ENCODE data around the gene PTH. TPM values are rescaled to one million over a fixed set of nuclear protein-coding genes. Genes with fewer than 3 reads are reported as not detected.

PTH gene
- not detected in 2 replicates for total RNA-seq
- long read RNA-seq = 0 reads

DNA sequence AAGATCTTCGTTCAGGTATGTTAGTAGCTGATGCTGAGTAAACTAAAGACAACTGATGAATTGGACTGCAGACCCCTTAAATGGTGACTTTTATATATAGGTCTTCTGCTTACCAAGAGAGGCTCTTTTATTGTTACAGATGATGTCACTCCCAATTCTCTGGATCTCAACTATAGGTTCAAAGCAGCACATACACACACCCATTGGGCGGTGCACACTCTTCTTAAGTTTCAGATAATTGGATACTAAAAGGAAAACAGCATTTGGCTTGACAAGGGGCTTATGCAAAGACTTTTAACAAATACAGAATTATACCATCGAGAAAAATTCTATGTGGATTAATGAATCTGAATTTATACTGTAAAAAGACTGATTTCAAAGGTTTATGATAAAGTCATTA lies at the start of gene PTH:
PTH (minus strand) TSS at position 69 of the 400 bp plus-strand sequence. CDS start 3,142 bp downstream, outside the sequence.
- Mint-ChIP-seq H3K4me3 (ENCODE audit: low read depth) (no peak within 1 kb of the TSS), H3K9me3 (ENCODE audit: low read depth) (peaks cover 2% of the 10 kb centered on the region), H3K4me1 (ENCODE audit: low read depth) (no peaks in the 10 kb centered on the region), H3K27me3 (peaks cover 17% of the 10 kb centered on the region), H3K36me3 (ENCODE audit: insufficient read depth) (no peaks in the 10 kb centered on the region), H3K27ac (no peak within 1 kb of the TSS)
- TF ChIP-seq CTCF (IDR thresholded peaks at IDR 0.05; ENCODE audit: unreplicated experiment) = no peak
- no peak for DNase-seq (ENCODE audit: low spot score, unreplicated experiment)

DNA sequence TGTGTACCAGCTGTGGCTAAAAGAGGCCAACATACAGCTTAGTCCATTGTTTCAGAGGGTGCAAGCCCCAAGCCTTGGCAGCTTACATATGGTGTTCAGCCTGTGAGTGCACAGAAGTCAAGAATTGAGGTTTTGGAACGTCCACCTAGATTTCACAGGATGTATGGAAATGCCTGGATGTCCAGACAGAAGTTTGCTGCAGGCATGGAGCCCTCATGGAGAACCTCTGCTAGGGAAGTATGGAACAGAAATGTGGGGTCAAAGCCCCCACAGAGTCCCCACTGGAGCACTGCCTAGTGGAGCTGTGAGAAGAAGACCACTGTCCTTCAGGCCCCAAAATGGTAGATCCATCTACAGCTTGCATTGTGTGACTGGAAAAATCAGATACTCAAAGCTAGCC lies 42.2 kb upstream of the PTH start:
- no peak for DNase-seq (ENCODE audit: low spot score, unreplicated experiment)
- TF ChIP-seq CTCF (IDR thresholded peaks at IDR 0.05; ENCODE audit: unreplicated experiment) = no peak
- H3K36me3 Mint-ChIP-seq (ENCODE audit: insufficient read depth) = peaks cover 2% of the 10 kb centered on the region
- no peaks in the 10 kb centered on the region for H3K4me1 Mint-ChIP-seq (ENCODE audit: low read depth)
- no peak overlapping the region for H3K27ac Mint-ChIP-seq
- H3K27me3 Mint-ChIP-seq = no peaks in the 10 kb centered on the region
- H3K4me3 Mint-ChIP-seq (ENCODE audit: low read depth) = no peak overlapping the region
- H3K9me3 Mint-ChIP-seq (ENCODE audit: low read depth) = peaks cover 48% of the 10 kb centered on the region

DNA sequence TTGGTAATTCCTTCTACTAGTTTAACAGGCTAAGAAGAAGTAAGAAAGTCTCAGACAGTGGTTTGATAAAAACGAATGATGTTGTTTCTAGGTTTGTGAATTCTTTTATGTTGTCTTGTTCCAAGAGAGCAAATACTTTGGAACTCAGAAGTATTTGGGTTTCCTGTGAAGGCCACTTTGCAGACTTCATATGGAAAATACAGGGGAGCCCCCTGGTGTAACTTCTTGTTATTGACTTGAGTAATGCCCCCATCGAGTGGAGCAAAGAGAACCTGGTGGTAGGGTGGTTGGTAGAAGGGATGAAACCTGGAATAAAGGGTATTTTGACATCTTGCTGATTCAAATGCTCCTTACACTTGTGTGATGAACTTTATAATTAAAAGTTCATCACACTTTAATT lies 40.0 kb upstream of the PTH start:
- TF ChIP-seq CTCF (IDR thresholded peaks at IDR 0.05; ENCODE audit: unreplicated experiment) = no peak
- no peak overlapping the region for H3K27ac Mint-ChIP-seq
- H3K4me1 Mint-ChIP-seq (ENCODE audit: low read depth) = no peaks in the 10 kb centered on the region
- H3K36me3 Mint-ChIP-seq (ENCODE audit: insufficient read depth) = peaks cover 2% of the 10 kb centered on the region
- no peaks in the 10 kb centered on the region for H3K27me3 Mint-ChIP-seq
- H3K4me3 Mint-ChIP-seq (ENCODE audit: low read depth) = no peak overlapping the region
- peaks cover 41% of the 10 kb centered on the region for H3K9me3 Mint-ChIP-seq (ENCODE audit: low read depth)
- no peak for DNase-seq (ENCODE audit: low spot score, unreplicated experiment)

DNA sequence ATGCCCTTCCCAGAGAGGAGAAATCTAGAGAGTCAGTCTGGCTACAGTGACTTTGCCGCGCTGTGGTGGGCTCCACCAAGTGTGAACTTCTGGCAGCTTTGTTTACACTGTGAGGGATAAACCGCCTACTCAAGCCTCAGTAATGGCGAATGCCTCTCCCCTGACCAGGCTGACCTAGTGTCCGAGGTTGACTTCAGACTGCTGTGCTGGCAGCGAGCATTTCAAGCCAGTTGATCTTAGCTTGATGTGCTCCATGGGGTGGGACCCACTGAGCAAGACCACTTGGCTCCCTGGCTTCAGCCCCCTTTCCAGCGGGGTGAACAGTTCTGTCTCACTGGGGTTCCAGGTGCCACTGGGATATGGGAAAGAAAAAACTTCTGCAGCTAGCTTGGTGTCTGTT lies 38.6 kb upstream of the PTH start:
- Mint-ChIP-seq H3K4me1 (ENCODE audit: low read depth) (no peaks in the 10 kb centered on the region), H3K27me3 (no peaks in the 10 kb centered on the region), H3K4me3 (ENCODE audit: low read depth) (no peak overlapping the region), H3K9me3 (ENCODE audit: low read depth) (peaks cover 30% of the 10 kb centered on the region), H3K36me3 (ENCODE audit: insufficient read depth) (peaks cover 2% of the 10 kb centered on the region), H3K27ac (no peak overlapping the region)
- no peak for DNase-seq (ENCODE audit: low spot score, unreplicated experiment)
- no peak for TF ChIP-seq CTCF (IDR thresholded peaks at IDR 0.05; ENCODE audit: unreplicated experiment)

- Mint-ChIP-seq H3K27me3 (peaks cover 2% of the 10 kb centered on the region), H3K27ac (no peak overlapping the region), H3K36me3 (ENCODE audit: insufficient read depth) (no peaks in the 10 kb centered on the region), H3K9me3 (ENCODE audit: low read depth) (no peaks in the 10 kb centered on the region), H3K4me3 (ENCODE audit: low read depth) (no peak overlapping the region), H3K4me1 (ENCODE audit: low read depth) (no peaks in the 10 kb centered on the region)
- TF ChIP-seq CTCF (IDR thresholded peaks at IDR 0.05; ENCODE audit: unreplicated experiment) = no peak
- DNase-seq (ENCODE audit: low spot score, unreplicated experiment) = no peak
Observed at GRCh38 chr11:13525257-13525656, 29.5 kb upstream of the PTH start.
